Activated T-cell treated with anti-CD3 and anti-CD28 coated beads, Interleukin-2, amount 50 U/mL, for 4 hours (primary cell): Measurements from ENCODE around the gene PLG. TPM values are rescaled to one million over a fixed set of nuclear protein-coding genes. Genes with fewer than 3 reads are reported as not detected.
A peak's percentile ranks its signal among the peaks of the same experiment; 100 is the strongest.
"Not testable (repeated sequence)": the region's sequence is repeated elsewhere in the genome, so short reads cannot be mapped to it uniquely, and the experiment has no call there.

ENCODE experiments used
- ATAC-seq, 2 donors: fragments of 200-7000 bp; cut with Tn5 transposase; one replicate each; pipeline ENCODE4 v1.10.0; 2021
- DNase-seq: peaks from one replicate; pipeline ENCODE4 v3.0.0-alpha.2; 2020
- H3K27me3 Mint-ChIP-seq: one replicate; pipeline ENCODE4 v1.8.0; 2021; ENCODE audit warnings: low read depth, mixed read lengths
- H3K36me3 Mint-ChIP-seq: one replicate; pipeline ENCODE4 v1.8.0; 2022; ENCODE audit warnings: mixed read lengths; ENCODE audit not compliant: insufficient read depth
- H3K4me1 Mint-ChIP-seq: one replicate; pipeline ENCODE4 v1.8.0; 2021; ENCODE audit warnings: low read depth, mixed read lengths
- H3K4me3 Mint-ChIP-seq: one replicate; pipeline ENCODE4 v1.8.0; 2021; ENCODE audit warnings: mild to moderate bottlenecking, moderate library complexity, mixed read lengths
- H3K9me3 Mint-ChIP-seq: one replicate; pipeline ENCODE4 v1.8.0; 2021; ENCODE audit warnings: mixed read lengths
- total RNA-seq, 3 donors: library from RNA; stranded (reverse); gene quantifications; one replicate each; pipeline ENCODE4 v1.2.1, GENCODE V29; 2021

PLG gene
- total RNA-seq, 3 donors from 2014 or later: 0.55 to 0.78 (median 0.76) TPM

- H3K4me3 Mint-ChIP-seq: no peak overlapping the region
- no peaks in the 10 kb centered on the region for H3K4me1 Mint-ChIP-seq
- DNase-seq (no peak), ATAC-seq (no peak)
- H3K36me3 Mint-ChIP-seq: no peaks in the 10 kb centered on the region
- peaks cover 4% of the 10 kb centered on the region for H3K9me3 Mint-ChIP-seq
- peaks cover 5% of the 10 kb centered on the region for H3K27me3 Mint-ChIP-seq
Measured at GRCh38 chr6:160739955-160740354, 37.9 kb downstream of the PLG start.

GRCh38 chr6:160741012-160741411, 39.0 kb downstream of the PLG start:
- ATAC-seq, H3K27me3 Mint-ChIP-seq, H3K9me3 Mint-ChIP-seq, H3K36me3 Mint-ChIP-seq, H3K4me1 Mint-ChIP-seq, H3K4me3 Mint-ChIP-seq, DNase-seq: not testable (repeated sequence)

DNA sequence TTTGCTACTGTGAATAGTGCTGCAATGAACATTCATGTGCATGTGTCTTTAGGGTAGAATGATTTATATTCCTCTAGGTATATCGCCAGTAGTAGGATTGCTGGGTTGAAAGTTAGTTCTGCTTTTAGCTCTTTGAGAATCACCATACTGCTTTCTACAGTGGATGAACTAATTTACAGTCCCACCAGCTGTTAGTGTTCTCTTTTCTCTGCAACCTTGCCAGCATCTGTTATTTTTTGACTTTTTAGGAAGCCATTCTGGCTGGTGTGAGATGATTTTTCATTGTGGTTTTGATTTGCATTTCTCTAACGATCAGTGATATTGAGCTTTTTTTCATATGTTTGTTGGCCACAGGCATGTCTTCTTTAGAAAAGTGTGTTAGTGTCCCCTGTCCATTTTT, 40.0 kb downstream of the PLG start:
- DNase-seq (no peak), ATAC-seq (no peak)
- Mint-ChIP-seq H3K27me3 (peaks cover 8% of the 10 kb centered on the region), H3K4me1 (no peaks in the 10 kb centered on the region), H3K36me3 (no peaks in the 10 kb centered on the region), H3K9me3 (peaks cover 13% of the 10 kb centered on the region), H3K4me3 (no peak overlapping the region)

GRCh38 chr6:160750276-160750689, 48.2 kb downstream of the PLG start:
- ATAC-seq (no peak), DNase-seq (no peak)
- no peaks in the 10 kb centered on the region for H3K36me3 Mint-ChIP-seq
- H3K4me3 Mint-ChIP-seq: no peak overlapping the region
- peaks cover 21% of the 10 kb centered on the region for H3K27me3 Mint-ChIP-seq
- H3K9me3 Mint-ChIP-seq: peaks cover 8% of the 10 kb centered on the region
- no peaks in the 10 kb centered on the region for H3K4me1 Mint-ChIP-seq

DNA sequence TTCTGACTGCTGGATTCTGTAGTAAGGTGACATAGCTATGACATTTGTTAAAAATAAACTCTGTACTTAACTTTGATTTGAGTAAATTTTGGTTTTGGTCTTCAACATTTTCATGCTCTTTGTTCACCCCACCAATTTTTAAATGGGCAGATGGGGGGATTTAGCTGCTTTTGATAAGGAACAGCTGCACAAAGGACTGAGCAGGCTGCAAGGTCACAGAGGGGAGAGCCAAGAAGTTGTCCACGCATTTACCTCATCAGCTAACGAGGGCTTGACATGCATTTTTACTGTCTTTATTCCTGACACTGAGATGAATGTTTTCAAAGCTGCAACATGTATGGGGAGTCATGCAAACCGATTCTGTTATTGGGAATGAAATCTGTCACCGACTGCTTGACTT, 51.2 kb downstream of the PLG start:
- not testable (repeated sequence) for H3K9me3 Mint-ChIP-seq, H3K4me3 Mint-ChIP-seq, DNase-seq, H3K4me1 Mint-ChIP-seq, H3K36me3 Mint-ChIP-seq, ATAC-seq
- H3K27me3 Mint-ChIP-seq: peaks cover 24% of the 10 kb centered on the region

DNA sequence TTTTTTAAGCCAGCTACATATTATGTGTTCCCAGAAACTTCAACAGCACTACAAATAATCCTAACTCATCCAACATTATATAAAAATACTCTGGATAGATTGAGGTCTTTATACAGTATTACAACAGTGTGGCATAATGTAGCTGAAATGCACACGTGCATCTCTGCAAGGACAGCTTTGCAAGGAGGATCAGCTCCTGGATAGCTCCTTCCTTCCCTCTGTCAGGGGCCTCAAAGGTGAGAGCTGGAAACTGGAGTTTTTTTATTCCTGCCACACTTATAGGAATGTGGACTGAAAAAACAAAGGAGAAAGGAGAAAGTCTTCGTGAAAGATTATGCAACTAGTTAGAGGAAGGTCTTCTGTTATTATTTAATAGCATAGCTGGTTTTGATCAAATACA, 53.1 kb downstream of the PLG start:
- H3K27me3 Mint-ChIP-seq: peaks cover 30% of the 10 kb centered on the region
- H3K4me3 Mint-ChIP-seq: no peak overlapping the region

DNA sequence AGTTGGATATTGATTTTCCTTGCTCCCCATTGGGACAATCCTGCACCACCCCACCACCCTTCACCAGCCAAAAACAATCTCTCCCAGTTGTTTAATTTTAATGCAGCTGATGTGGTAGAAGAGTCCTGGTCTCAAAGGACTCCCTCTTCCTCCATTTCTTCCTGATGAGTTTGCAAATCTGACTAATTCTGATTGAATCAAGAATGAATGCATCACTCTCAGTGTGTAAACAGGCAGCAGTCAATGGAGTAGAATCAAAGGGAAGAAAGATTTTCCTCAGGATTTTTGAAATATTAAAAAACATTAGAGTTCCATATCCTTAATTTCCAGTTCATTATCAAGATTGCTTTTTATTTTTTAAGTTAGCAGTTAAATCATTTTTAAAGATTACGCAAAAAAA, 54.0 kb downstream of the PLG start:
- H3K4me1 Mint-ChIP-seq: no peaks in the 10 kb centered on the region
- H3K4me3 Mint-ChIP-seq: no peak overlapping the region
- DNase-seq (no peak), ATAC-seq (no peak)
- H3K9me3 Mint-ChIP-seq: no peaks in the 10 kb centered on the region
- no peaks in the 10 kb centered on the region for H3K36me3 Mint-ChIP-seq
- peaks cover 24% of the 10 kb centered on the region for H3K27me3 Mint-ChIP-seq

More for the DNA sequence above, 53.1 kb downstream of the PLG start:
- Mint-ChIP-seq H3K4me1 (no peaks in the 10 kb centered on the region), H3K36me3 (no peaks in the 10 kb centered on the region), H3K9me3 (no peaks in the 10 kb centered on the region)
- DNase-seq (no peak), ATAC-seq (no peak)

GRCh38 chr6:160756871-160757270, 54.8 kb downstream of the PLG start:
- Mint-ChIP-seq H3K4me1 (no peaks in the 10 kb centered on the region), H3K27me3 (peaks cover 23% of the 10 kb centered on the region), H3K9me3 (peaks cover 4% of the 10 kb centered on the region), H3K4me3 (no peak overlapping the region), H3K36me3 (no peaks in the 10 kb centered on the region)
- DNase-seq: no peak
- no peak for ATAC-seq

DNA sequence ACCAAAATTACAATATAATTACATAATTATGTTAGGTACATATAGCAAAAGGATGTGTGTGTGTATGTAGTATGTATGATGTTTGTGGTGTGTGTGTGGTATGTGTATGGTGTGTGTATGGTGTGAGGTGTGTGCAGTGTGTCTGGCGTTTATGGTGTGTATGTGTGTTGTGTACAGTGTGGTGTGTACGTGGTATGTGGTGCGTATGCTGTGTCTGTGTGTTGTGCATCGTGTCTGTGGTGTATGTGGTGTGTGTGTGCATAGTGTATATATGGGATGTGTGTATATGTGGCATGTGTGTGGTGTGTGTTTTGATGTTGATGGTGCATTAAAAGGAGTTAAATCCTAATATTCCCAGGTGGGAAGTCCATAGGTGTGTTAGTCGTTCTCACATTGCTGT, 62.8 kb downstream of the PLG start:
- DNase-seq (no peak), ATAC-seq (no peak)
- H3K27me3 Mint-ChIP-seq: peaks cover 32% of the 10 kb centered on the region
- H3K36me3 Mint-ChIP-seq: no peaks in the 10 kb centered on the region
- H3K4me1 Mint-ChIP-seq: peaks cover 7% of the 10 kb centered on the region
- H3K4me3 Mint-ChIP-seq: no peak overlapping the region
- peaks cover 14% of the 10 kb centered on the region for H3K9me3 Mint-ChIP-seq

DNA sequence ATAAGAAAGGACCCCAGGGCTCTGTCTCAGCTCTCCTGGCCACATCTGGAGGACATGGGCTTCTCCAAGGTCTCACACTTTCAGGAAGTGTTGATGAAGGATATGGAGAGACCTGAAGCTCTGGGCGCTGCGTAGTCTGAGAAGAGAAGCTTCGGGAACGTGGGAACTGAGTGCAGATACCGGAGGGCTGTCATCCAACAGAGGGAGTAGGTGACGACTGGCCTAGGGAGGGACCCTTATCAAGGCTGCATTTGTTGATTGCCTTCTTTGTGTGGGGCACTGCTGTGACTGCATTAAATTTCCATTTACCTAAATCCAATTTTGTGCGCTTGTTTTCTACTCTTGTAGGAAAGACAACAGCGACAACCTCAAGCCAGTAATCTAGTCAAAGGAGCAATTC, 63.4 kb downstream of the PLG start:
- Mint-ChIP-seq H3K4me3 (no peak overlapping the region), H3K4me1 (peaks cover 7% of the 10 kb centered on the region), H3K36me3 (no peaks in the 10 kb centered on the region), H3K27me3 (peaks cover 35% of the 10 kb centered on the region), H3K9me3 (peaks cover 14% of the 10 kb centered on the region)
- no peak for DNase-seq
- ATAC-seq: no peak

GRCh38 chr6:160766657-160766988, 64.6 kb downstream of the PLG start:
- ATAC-seq (no peak), DNase-seq (no peak)
- peaks cover 7% of the 10 kb centered on the region for H3K4me1 Mint-ChIP-seq
- peaks cover 12% of the 10 kb centered on the region for H3K9me3 Mint-ChIP-seq
- H3K36me3 Mint-ChIP-seq: no peaks in the 10 kb centered on the region
- no peak overlapping the region for H3K4me3 Mint-ChIP-seq
- H3K27me3 Mint-ChIP-seq: peaks cover 35% of the 10 kb centered on the region

- H3K9me3 Mint-ChIP-seq: peaks cover 7% of the 10 kb centered on the region
- DNase-seq: peak; percentile 34
- peaks cover 35% of the 10 kb centered on the region for H3K27me3 Mint-ChIP-seq
- peaks cover 7% of the 10 kb centered on the region for H3K4me1 Mint-ChIP-seq
- H3K4me3 Mint-ChIP-seq: peak overlapping the region; percentile 55
- peak; percentile 85 to 89 for ATAC-seq
- no peaks in the 10 kb centered on the region for H3K36me3 Mint-ChIP-seq
Measured at GRCh38 chr6:160766989-160767646, 65.1 kb downstream of the PLG start.

- H3K27me3 Mint-ChIP-seq: peaks cover 35% of the 10 kb centered on the region
- no peaks in the 10 kb centered on the region for H3K36me3 Mint-ChIP-seq
- peaks cover 2% of the 10 kb centered on the region for H3K9me3 Mint-ChIP-seq
- H3K4me3 Mint-ChIP-seq: peak overlapping the region; percentile 55
- peaks cover 7% of the 10 kb centered on the region for H3K4me1 Mint-ChIP-seq
- DNase-seq: no peak
- ATAC-seq: no peak
Measured at GRCh38 chr6:160767647-160768019, 65.6 kb downstream of the PLG start.

DNA sequence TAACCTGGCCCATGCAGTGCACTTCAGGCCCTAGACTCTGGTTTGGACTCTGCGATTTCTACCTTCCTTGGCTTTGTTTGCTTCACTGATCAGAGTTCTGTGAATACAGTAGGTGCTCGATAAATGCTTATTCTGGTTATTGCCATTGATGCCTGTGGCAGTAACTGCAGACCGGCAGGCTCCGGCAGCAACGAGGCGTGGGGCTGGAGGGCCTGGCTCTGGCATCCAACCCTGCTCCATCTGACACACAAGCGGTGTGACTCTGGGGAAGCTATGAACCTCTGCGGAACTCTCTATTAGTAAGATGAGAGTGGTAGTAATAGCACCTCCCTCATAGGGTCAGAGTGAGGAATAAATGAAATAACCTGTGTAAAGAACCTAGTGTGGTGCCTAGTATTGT, 66.1 kb downstream of the PLG start:
- no peak overlapping the region for H3K4me3 Mint-ChIP-seq

GRCh38 chr6:160774399-160774798, 72.4 kb downstream of the PLG start:
- H3K27me3 Mint-ChIP-seq: peaks cover 4% of the 10 kb centered on the region
- no peak for ATAC-seq
- no peaks in the 10 kb centered on the region for H3K36me3 Mint-ChIP-seq
- H3K4me1 Mint-ChIP-seq: no peaks in the 10 kb centered on the region
- no peak overlapping the region for H3K4me3 Mint-ChIP-seq
- no peaks in the 10 kb centered on the region for H3K9me3 Mint-ChIP-seq
- no peak for DNase-seq

More for the DNA sequence above, 66.1 kb downstream of the PLG start:
- Mint-ChIP-seq H3K27me3 (peaks cover 35% of the 10 kb centered on the region), H3K36me3 (no peaks in the 10 kb centered on the region), H3K9me3 (no peaks in the 10 kb centered on the region), H3K4me1 (peaks cover 7% of the 10 kb centered on the region)
- ATAC-seq (no peak), DNase-seq (no peak)
